ENCODE measurements around the gene EIF4EBP3. TPM values are rescaled to one million over a fixed set of nuclear protein-coding genes. Genes with fewer than 3 reads are reported as not detected.
A peak's percentile ranks its signal among the peaks of the same experiment; 100 is the strongest.
"Not testable (repeated sequence)": the region's sequence is repeated elsewhere in the genome, so short reads cannot be mapped to it uniquely, and the experiment has no call there.

EIF4EBP3 gene
- total RNA-seq, 2 experiments from 2014 or later, result 15.8 to 17.3 TPM

- Mint-ChIP-seq H3K27ac (no peak overlapping the region), H3K4me3 (no peak overlapping the region), H3K9me3 (ENCODE audit: low read depth) (no peaks in the 10 kb centered on the region), H3K36me3 (ENCODE audit: low read depth) (peaks cover 2% of the 10 kb centered on the region), H3K4me1 (peaks cover under 1% of the 10 kb centered on the region), H3K27me3 (no peaks in the 10 kb centered on the region)
- peak; percentile 54 for DNase-seq
- ChIA-PET CTCF (interaction anchor here (1.4 kb wide), 1 partner anchor 59 kb away, joined by 4 read pairs; no protein-coding TSS in a partner anchor), POLR2A (no interaction called here)
- intact Hi-C loops (cut with DNase I, micrococcal nuclease), result loop anchor here in 1 of 2 experiments (1.0 kb wide), 1 partner anchor 145 kb away; no protein-coding TSS in a partner anchor
- no peak for ATAC-seq
Observed at GRCh38 chr5:140575309-140575708, 27.8 kb downstream of the EIF4EBP3 start.

- no peak overlapping the region for H3K27ac Mint-ChIP-seq
- POLR2A ChIA-PET, result interaction anchor here (0.7 kb wide), 1 partner anchor 213 kb away, joined by 3 read pairs; no protein-coding TSS in a partner anchor
Observed at GRCh38 chr5:140576776-140577201, 29.3 kb downstream of the EIF4EBP3 start.

GRCh38 chr5:140579188-140579747 is 31.8 kb downstream of the EIF4EBP3 start:
- H3K9me3 Mint-ChIP-seq (ENCODE audit: low read depth); DNase-seq; ATAC-seq; intact Hi-C loops (cut with DNase I, micrococcal nuclease); H3K4me1 Mint-ChIP-seq; H3K27me3 Mint-ChIP-seq; H3K27ac Mint-ChIP-seq; H3K36me3 Mint-ChIP-seq (ENCODE audit: low read depth); H3K4me3 Mint-ChIP-seq: not testable (repeated sequence)
- ChIA-PET CTCF (interaction anchor here (1.0 to 1.2 kb wide), 2 partner anchors 14 to 143 kb away, joined by 3 to 4 read pairs; partner anchors contain the start of gene SLC35A4), POLR2A (interaction anchor here (0.7 kb wide), 1 partner anchor 396 kb away, joined by 12 read pairs; no protein-coding TSS in a partner anchor)

More at GRCh38 chr5:140576776-140577201, 29.3 kb downstream of the EIF4EBP3 start:
- H3K4me1 Mint-ChIP-seq, result no peaks in the 10 kb centered on the region
- H3K9me3 Mint-ChIP-seq (ENCODE audit: low read depth), result no peaks in the 10 kb centered on the region
- no peak overlapping the region for H3K4me3 Mint-ChIP-seq
- CTCF ChIA-PET, result interaction anchor here (0.9 to 1.4 kb wide), 4 partner anchors 11 to 143 kb away, joined by 3 to 4 read pairs (median 3); partner anchors contain the start of gene EIF4EBP3
- no peaks in the 10 kb centered on the region for H3K27me3 Mint-ChIP-seq
- intact Hi-C loops (cut with DNase I, micrococcal nuclease), result no loop called here
- no peaks in the 10 kb centered on the region for H3K36me3 Mint-ChIP-seq (ENCODE audit: low read depth)
- ATAC-seq, result no peak
- no peak for DNase-seq

- intact Hi-C loops (cut with DNase I, micrococcal nuclease), result no loop called here
- ATAC-seq, result no peak
- no peak overlapping the region for H3K4me3 Mint-ChIP-seq
- H3K27ac Mint-ChIP-seq, result no peak overlapping the region
- H3K27me3 Mint-ChIP-seq, result no peaks in the 10 kb centered on the region
- DNase-seq, result no peak
- H3K9me3 Mint-ChIP-seq (ENCODE audit: low read depth), result peaks cover 2% of the 10 kb centered on the region
- POLR2A ChIA-PET, result no interaction called here
- CTCF ChIA-PET, result no interaction called here
- no peaks in the 10 kb centered on the region for H3K36me3 Mint-ChIP-seq (ENCODE audit: low read depth)
- no peaks in the 10 kb centered on the region for H3K4me1 Mint-ChIP-seq
Observed at GRCh38 chr5:140587495-140587894, 40.0 kb downstream of the EIF4EBP3 start.

GRCh38 chr5:140588311-140589070 is 41.0 kb downstream of the EIF4EBP3 start:
- H3K27me3 Mint-ChIP-seq, result no peaks in the 10 kb centered on the region
- H3K27ac Mint-ChIP-seq, result no peak overlapping the region
- no peaks in the 10 kb centered on the region for H3K36me3 Mint-ChIP-seq (ENCODE audit: low read depth)
- CTCF ChIA-PET, result no interaction called here
- H3K4me1 Mint-ChIP-seq, result peaks cover 2% of the 10 kb centered on the region
- DNase-seq (no peak), ATAC-seq (no peak)
- POLR2A ChIA-PET, result no interaction called here
- intact Hi-C loops (cut with DNase I, micrococcal nuclease), result no loop called here
- no peak overlapping the region for H3K4me3 Mint-ChIP-seq
- peaks cover 2% of the 10 kb centered on the region for H3K9me3 Mint-ChIP-seq (ENCODE audit: low read depth)

- Mint-ChIP-seq H3K27ac (no peak overlapping the region), H3K36me3 (ENCODE audit: low read depth) (no peaks in the 10 kb centered on the region), H3K9me3 (ENCODE audit: low read depth) (no peaks in the 10 kb centered on the region), H3K4me1 (peaks cover 2% of the 10 kb centered on the region), H3K27me3 (no peaks in the 10 kb centered on the region), H3K4me3 (no peak overlapping the region)
- ATAC-seq (no peak), DNase-seq (no peak)
- ChIA-PET CTCF (no interaction called here), POLR2A (no interaction called here)
- intact Hi-C loops (cut with DNase I, micrococcal nuclease), result no loop called here
Observed at GRCh38 chr5:140590861-140591260, 43.4 kb downstream of the EIF4EBP3 start.

- H3K9me3 Mint-ChIP-seq (ENCODE audit: low read depth), result no peaks in the 10 kb centered on the region
- ChIA-PET CTCF (interaction anchor here (0.6 to 0.8 kb wide), 3 partner anchors 43 to 180 kb away, joined by 3 to 4 read pairs (median 4); no protein-coding TSS in a partner anchor), POLR2A (no interaction called here)
- no peak for ATAC-seq
- H3K27me3 Mint-ChIP-seq, result no peaks in the 10 kb centered on the region
- DNase-seq, result no peak
- intact Hi-C loops (cut with DNase I, micrococcal nuclease), result no loop called here
- H3K4me3 Mint-ChIP-seq, result no peak overlapping the region
- H3K36me3 Mint-ChIP-seq (ENCODE audit: low read depth), result no peaks in the 10 kb centered on the region
- H3K27ac Mint-ChIP-seq, result no peak overlapping the region
- peaks cover 2% of the 10 kb centered on the region for H3K4me1 Mint-ChIP-seq
Observed at GRCh38 chr5:140591747-140592372, 44.4 kb downstream of the EIF4EBP3 start.

GRCh38 chr5:140593070-140593469 is 45.6 kb downstream of the EIF4EBP3 start:
- ATAC-seq; CTCF ChIA-PET; H3K27me3 Mint-ChIP-seq; DNase-seq; H3K9me3 Mint-ChIP-seq (ENCODE audit: low read depth); H3K27ac Mint-ChIP-seq; H3K4me1 Mint-ChIP-seq; H3K36me3 Mint-ChIP-seq (ENCODE audit: low read depth); intact Hi-C loops (cut with DNase I, micrococcal nuclease); POLR2A ChIA-PET: not testable (repeated sequence)
- peak overlapping the region; percentile 29 for H3K4me3 Mint-ChIP-seq

GRCh38 chr5:140594169-140594568 is 46.7 kb downstream of the EIF4EBP3 start:
- intact Hi-C loops (cut with DNase I, micrococcal nuclease), result no loop called here
- DNase-seq, result no peak
- CTCF ChIA-PET, result interaction anchor here (0.6 kb wide), 1 partner anchor 41 kb away, joined by 3 read pairs; no protein-coding TSS in a partner anchor
- Mint-ChIP-seq H3K27me3 (no peaks in the 10 kb centered on the region), H3K27ac (no peak overlapping the region), H3K4me1 (peaks cover 2% of the 10 kb centered on the region), H3K36me3 (ENCODE audit: low read depth) (no peaks in the 10 kb centered on the region), H3K9me3 (ENCODE audit: low read depth) (no peaks in the 10 kb centered on the region), H3K4me3 (no peak overlapping the region)
- no peak for ATAC-seq
- POLR2A ChIA-PET, result no interaction called here

- Mint-ChIP-seq H3K36me3 (ENCODE audit: low read depth) (no peaks in the 10 kb centered on the region), H3K4me1 (peaks cover 2% of the 10 kb centered on the region), H3K27me3 (no peaks in the 10 kb centered on the region), H3K4me3 (no peak overlapping the region), H3K27ac (no peak overlapping the region), H3K9me3 (ENCODE audit: low read depth) (no peaks in the 10 kb centered on the region)
- ATAC-seq (no peak), DNase-seq (no peak)
- intact Hi-C loops (cut with DNase I, micrococcal nuclease), result no loop called here
- ChIA-PET POLR2A (no interaction called here), CTCF (no interaction called here)
Observed at GRCh38 chr5:140595538-140596300, 48.3 kb downstream of the EIF4EBP3 start.

- no peak overlapping the region for H3K27ac Mint-ChIP-seq
- POLR2A ChIA-PET, result no interaction called here
- intact Hi-C loops (cut with DNase I, micrococcal nuclease), result no loop called here
- no peaks in the 10 kb centered on the region for H3K9me3 Mint-ChIP-seq (ENCODE audit: low read depth)
- H3K27me3 Mint-ChIP-seq, result no peaks in the 10 kb centered on the region
- ATAC-seq (no peak), DNase-seq (no peak)
- peaks cover 2% of the 10 kb centered on the region for H3K4me1 Mint-ChIP-seq
- no peak overlapping the region for H3K4me3 Mint-ChIP-seq
- H3K36me3 Mint-ChIP-seq (ENCODE audit: low read depth), result no peaks in the 10 kb centered on the region
- CTCF ChIA-PET, result no interaction called here
Observed at GRCh38 chr5:140596321-140596741, 48.9 kb downstream of the EIF4EBP3 start.
